NCI-H2107 treated with DMSO at 0.1 percent for 48 hours (cell line): Measurements from ENCODE around the gene KCNAB1.

Experiments
- DNase-seq: peaks from one replicate; lab custom pipeline; 2025; ENCODE audit not compliant: unreplicated experiment; lab: John Stamatoyannopoulos, UW

Gene KCNAB1

DNA sequence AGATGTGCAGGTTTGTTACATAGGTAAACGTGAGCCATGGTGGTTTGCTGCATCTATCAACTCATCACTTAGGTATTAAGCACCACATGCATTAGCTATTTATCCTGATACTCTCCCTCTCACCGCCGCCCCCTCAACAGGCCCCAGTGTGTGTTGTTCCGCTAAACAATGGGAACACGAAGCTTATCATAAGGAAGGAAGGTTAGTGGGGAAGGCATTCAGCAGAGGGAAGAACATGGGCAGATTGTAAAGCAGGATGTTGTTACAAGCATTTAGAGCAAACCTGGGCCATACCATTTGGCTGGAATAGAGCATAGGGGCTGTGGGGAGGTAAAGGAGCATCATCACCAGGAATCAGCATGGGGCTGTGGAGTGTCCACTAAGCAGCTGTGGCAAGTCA lies 322.7 kb downstream of the KCNAB1 start:
- no peak for DNase-seq

- DNase-seq, result no peak
Measured at GRCh38 chr3:156445117-156446090, 325.0 kb downstream of the KCNAB1 start.

DNA sequence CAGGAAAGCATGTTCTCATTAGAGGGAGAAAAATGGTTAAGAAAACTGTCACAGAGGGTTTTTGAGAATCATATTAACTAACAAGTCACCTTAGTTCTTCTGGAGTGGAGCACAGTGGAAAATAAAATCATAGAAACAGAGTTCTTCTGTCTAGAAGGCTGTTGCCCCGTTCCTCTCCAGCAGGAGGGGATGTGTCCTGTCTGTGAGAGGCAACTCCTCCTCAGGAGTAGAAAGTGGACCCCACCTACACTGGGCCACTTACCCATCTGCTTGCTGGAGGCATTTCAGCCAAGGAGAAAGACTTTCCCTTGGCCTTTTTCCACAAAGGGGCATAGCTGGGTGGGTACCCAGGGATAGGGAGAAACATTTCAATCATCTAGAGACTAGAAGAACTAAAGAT lies 327.9 kb downstream of the KCNAB1 start:
- DNase-seq, result no peak

- DNase-seq, result peak; percentile 40
Measured at GRCh38 chr3:156449710-156450574, 329.6 kb downstream of the KCNAB1 start.

GRCh38 chr3:156455839-156456238 lies 335.5 kb downstream of the KCNAB1 start:
- no peak for DNase-seq

DNA sequence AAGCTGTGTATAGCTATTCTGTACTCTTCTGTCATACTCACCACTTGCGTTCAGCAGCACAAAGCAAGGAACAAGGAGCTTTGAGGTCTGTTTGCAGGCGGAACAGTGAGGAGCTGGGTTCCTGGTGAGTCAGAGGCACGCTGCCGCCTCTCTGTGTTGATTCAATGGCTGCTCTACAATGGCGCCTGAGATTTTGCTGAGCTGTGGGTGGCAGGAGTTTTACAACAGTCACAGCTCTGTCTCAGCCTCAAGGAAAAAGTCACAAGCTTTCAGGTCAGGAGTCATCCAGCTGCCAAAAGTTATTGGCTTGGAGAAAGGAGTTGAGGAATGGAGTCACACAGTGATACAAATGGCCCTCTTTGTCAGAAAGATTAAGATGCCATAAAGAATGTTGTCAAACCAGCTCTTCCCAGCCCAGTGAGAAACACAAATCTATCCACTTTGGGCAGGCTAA lies 336.4 kb downstream of the KCNAB1 start:
- no peak for DNase-seq

- no peak for DNase-seq
Measured at GRCh38 chr3:156459434-156459833, 339.1 kb downstream of the KCNAB1 start.

DNA sequence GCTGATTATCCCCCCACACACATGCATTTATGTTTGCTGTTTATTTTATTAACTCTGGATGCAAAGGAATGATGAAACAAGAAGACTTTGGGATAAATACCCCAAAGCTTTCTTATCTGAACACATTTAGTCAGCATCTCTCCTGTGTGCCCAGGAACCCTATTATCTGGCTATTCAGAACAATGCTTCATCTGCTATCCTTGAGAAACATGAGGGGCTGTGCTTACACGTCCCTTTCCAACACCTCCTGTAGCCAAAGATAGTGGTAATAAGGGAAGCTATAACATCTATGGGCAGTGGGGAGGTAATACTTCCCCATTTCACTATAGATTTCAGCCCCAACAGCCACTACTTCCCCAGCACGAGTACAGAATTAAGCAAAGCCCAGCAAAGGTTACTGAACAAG lies 339.8 kb downstream of the KCNAB1 start:
- DNase-seq, result no peak

DNA sequence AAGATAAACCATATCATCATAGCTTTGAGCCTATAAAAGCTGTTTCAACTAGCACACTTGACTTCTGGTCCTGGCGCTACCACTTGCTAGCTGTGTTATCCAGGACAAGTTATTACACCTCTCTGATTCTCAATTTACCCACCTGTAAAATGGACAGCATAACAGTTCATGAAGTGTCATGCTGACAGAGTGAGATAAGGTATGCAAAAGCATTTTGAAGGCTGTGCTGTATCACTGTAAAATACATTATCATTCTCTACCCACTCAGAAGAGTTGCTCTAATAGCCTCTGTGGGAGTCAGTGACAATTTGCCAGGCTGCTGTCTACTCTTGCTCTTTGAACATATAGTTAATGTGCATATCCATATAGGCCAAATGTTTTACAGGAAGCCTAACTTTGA lies 341.5 kb downstream of the KCNAB1 start:
- no peak for DNase-seq

DNA sequence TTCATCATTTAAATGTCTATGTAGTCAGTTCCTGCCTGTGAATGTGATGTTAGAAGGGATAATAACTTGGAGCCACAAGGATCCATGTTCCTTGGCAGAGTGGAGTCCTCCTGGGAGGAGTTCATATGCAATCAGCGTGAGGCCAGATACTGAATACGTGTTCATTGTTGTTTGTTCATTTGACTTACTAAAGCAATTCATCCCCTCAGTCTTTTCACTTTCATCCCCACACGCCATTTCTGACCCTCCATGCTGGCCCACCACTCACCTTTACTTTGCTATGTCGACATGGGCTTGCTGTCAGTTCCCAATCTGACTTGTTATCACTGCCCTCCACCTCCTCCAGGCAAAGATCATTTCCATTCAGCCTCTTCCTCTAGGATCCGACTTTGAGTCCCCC lies 342.7 kb downstream of the KCNAB1 start:
- DNase-seq, result no peak

- no peak for DNase-seq
Measured at GRCh38 chr3:156465194-156465593, 344.8 kb downstream of the KCNAB1 start.

GRCh38 chr3:156469456-156469855 lies 349.1 kb downstream of the KCNAB1 start:
- no peak for DNase-seq

GRCh38 chr3:156471431-156471830 lies 351.1 kb downstream of the KCNAB1 start:
- no peak for DNase-seq

- no peak for DNase-seq
Measured at GRCh38 chr3:156472150-156472549, 351.8 kb downstream of the KCNAB1 start.

- no peak for DNase-seq
Measured at GRCh38 chr3:156472684-156473083, 352.3 kb downstream of the KCNAB1 start.

- DNase-seq, result no peak
Measured at GRCh38 chr3:156473341-156473740, 353.0 kb downstream of the KCNAB1 start.

DNA sequence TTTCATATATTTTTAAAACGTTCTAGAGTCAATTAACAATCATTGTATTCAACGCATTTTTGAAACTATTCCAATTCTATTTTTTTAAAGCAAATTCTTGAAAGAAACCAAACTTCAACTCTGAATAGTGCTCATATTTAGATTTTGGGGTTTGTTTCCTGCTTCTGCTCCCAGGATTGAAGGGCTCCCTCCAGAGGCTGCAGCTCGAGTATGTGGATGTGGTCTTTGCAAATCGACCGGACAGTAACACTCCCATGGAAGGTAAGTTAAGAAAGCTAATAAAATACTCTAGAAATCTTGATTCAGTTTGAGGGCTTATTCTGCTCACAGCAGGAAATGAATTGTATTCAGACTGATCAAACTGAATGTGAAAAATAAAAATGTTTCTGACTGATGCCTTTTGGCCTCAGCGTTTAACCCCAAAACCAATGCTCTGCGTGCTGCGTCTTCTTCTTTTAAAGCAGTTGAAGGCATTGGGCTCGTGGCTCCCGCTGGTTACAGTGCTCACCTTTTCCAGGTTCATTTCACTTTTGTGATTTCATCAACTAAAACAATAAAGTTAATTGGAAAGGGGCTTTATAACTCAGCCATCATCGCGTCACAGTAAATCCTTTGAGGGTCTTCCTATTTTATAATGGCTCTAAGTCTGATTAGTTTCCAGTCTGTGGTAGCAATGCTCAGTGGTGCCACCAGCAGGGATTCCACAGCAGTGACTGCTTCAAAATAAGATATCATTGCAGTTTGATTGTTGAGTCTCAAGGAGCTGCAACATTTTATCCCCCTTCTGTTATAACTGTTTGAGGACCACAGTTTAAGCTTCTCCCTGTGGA lies 354.4 kb downstream of the KCNAB1 start:
- no peak for DNase-seq

- DNase-seq, result no peak
Measured at GRCh38 chr3:156477323-156477722, 356.9 kb downstream of the KCNAB1 start.

- DNase-seq, result no peak
Measured at GRCh38 chr3:156478891-156479290, 358.5 kb downstream of the KCNAB1 start.

DNA sequence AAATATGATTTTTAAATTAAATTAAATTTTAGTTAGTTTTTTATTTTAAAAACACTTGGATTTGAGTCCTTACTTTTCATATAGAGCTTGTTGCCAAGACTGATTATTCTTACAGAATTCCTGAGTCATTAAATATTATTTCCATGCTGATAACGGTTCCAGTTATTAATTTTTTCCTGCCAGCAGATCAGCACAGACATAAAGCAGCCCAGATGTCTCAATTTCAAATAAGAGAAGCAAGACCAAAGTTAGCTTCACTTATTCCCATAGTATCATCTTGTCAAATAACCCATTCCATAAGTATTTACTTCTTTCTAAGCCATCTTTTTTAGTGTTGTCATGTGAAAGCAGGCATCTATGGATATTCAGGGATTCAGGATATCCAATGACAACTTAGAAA lies 359.2 kb downstream of the KCNAB1 start:
- no peak for DNase-seq

- DNase-seq, result no peak
Measured at GRCh38 chr3:156480949-156481348, 360.6 kb downstream of the KCNAB1 start.
